GM12878 (cell line): Measurements from ENCODE around the gene LIN7B. TPM values are rescaled to one million over a fixed set of nuclear protein-coding genes. Genes with fewer than 3 reads are reported as not detected.

ENCODE experiments used
- BCLAF1 ChIP-seq: fragments of 450-650 bp; IDR thresholded peaks from 2 replicates; pipeline ENCODE4 v1.6.1; 2017; ENCODE audit warnings: antibody characterized with exemption, mild to moderate bottlenecking, moderate library complexity
- BMI1 ChIP-seq: fragments of 450-650 bp; IDR thresholded peaks from 2 replicates; pipeline ENCODE4 v1.6.1; 2016; ENCODE audit warnings: mild to moderate bottlenecking, moderate library complexity, borderline replicate concordance
- CEBPB ChIP-seq, 2 experiments: fragments of 150-350 bp in 1 of 2; IDR thresholded peaks; 2 replicates each; pipeline ENCODE4 v1.6.1; 2012 to 2014; ENCODE audit warnings: low read depth in 2 of 2, low read length in 2 of 2, borderline replicate concordance in 1 of 2, inconsistent platforms in 1 of 2
- CTCF ChIP-seq, 3 experiments: IDR thresholded peaks in 2 of 3; conservative IDR thresholded peaks in 1 of 3; 2 replicates each; pipeline ENCODE4 v1.5.1; 2011; ENCODE audit warnings: low read depth in 3 of 3, low read length in 3 of 3, mild to moderate bottlenecking in 3 of 3, control low read depth in 2 of 3, moderate library complexity in 2 of 3, inconsistent platforms in 1 of 3, mixed read lengths in 1 of 3; ENCODE audit not compliant: control insufficient read depth in 2 of 3, insufficient read depth in 1 of 3; ENCODE audit errors: extremely low read depth in 1 of 3
- DPF2 ChIP-seq: fragments of 450-650 bp; IDR thresholded peaks from 2 replicates; pipeline ENCODE4 v1.6.1; 2017; ENCODE audit warnings: mild to moderate bottlenecking
- EZH2 ChIP-seq: IDR thresholded peaks from 2 replicates; pipeline ENCODE4 v1.6.1; 2012; ENCODE audit warnings: low read depth, mild to moderate bottlenecking, control low read depth, inconsistent platforms, low read length, borderline replicate concordance; ENCODE audit not compliant: control insufficient read depth
- IRF3 ChIP-seq: fragments of 450-650 bp; IDR thresholded peaks from 2 replicates; pipeline ENCODE4 v1.6.1; 2014; ENCODE audit warnings: mild to moderate bottlenecking
- IRF4 ChIP-seq: IDR thresholded peaks from 2 replicates; pipeline ENCODE4 v1.6.1; 2011; ENCODE audit warnings: low read depth, low read length
- KDM1A ChIP-seq: fragments of 200-600 bp; sonication (generic); IDR thresholded peaks from 2 replicates; pipeline ENCODE4 v1.6.1; 2016; ENCODE audit warnings: borderline replicate concordance
- KLF5 ChIP-seq: fragments of 450-650 bp; IDR thresholded peaks from 2 replicates; pipeline ENCODE4 v1.6.1; 2014; ENCODE audit warnings: mild to moderate bottlenecking; ENCODE audit not compliant: partially characterized antibody
- LARP7 ChIP-seq: fragments of 450-650 bp; IDR thresholded peaks from 2 replicates; pipeline ENCODE4 v1.6.1; 2017; ENCODE audit warnings: mild to moderate bottlenecking
- MLLT1 ChIP-seq: fragments of 450-650 bp; IDR thresholded peaks from 2 replicates; pipeline ENCODE4 v1.6.1; 2016; ENCODE audit warnings: mild to moderate bottlenecking
- NFYB ChIP-seq: IDR thresholded peaks from 2 replicates; pipeline ENCODE4 v1.6.1; 2011; ENCODE audit warnings: low read depth, mild to moderate bottlenecking, low read length, improper control_type of control experiment, moderate library complexity; ENCODE audit not compliant: insufficient read depth
- PAX5 ChIP-seq: IDR thresholded peaks from 2 replicates; pipeline ENCODE4 v1.6.1; 2011; ENCODE audit warnings: low read depth, low read length, borderline replicate concordance
- RAD21 ChIP-seq: IDR thresholded peaks from 2 replicates; pipeline ENCODE4 v1.6.1; 2011; ENCODE audit warnings: mild to moderate bottlenecking, low read depth, low read length, moderate library complexity; ENCODE audit not compliant: insufficient read depth
- RBBP5 ChIP-seq: fragments of 200-600 bp; sonication (generic); conservative IDR thresholded peaks from 2 replicates; pipeline ENCODE4 v1.6.1; 2016
- SMAD1 ChIP-seq: fragments of 450-650 bp; IDR thresholded peaks from 2 replicates; pipeline ENCODE4 v1.6.1; 2018; ENCODE audit warnings: mild to moderate bottlenecking, low read depth; ENCODE audit not compliant: partially characterized antibody
- SMAD5 ChIP-seq: IDR thresholded peaks from 2 replicates; pipeline ENCODE4 v1.6.1; 2016; ENCODE audit warnings: antibody characterized with exemption, low read depth
- SMARCA5 ChIP-seq: fragments of 450-650 bp; IDR thresholded peaks from 2 replicates; pipeline ENCODE4 v1.6.1; 2017; ENCODE audit warnings: mild to moderate bottlenecking
- STAT3 ChIP-seq: IDR thresholded peaks from 2 replicates; pipeline ENCODE4 v1.6.1; 2011; ENCODE audit warnings: low read depth, low read length, improper control_type of control experiment
- USF1 ChIP-seq: IDR thresholded peaks from 2 replicates; pipeline ENCODE4 v1.6.1; 2011; ENCODE audit warnings: borderline replicate concordance, low read depth, mild to moderate bottlenecking, moderate library complexity, mixed read lengths, low read length; ENCODE audit not compliant: insufficient read depth; ENCODE audit errors: extremely low read length
- ZBED1 ChIP-seq: IDR thresholded peaks from 2 replicates; pipeline ENCODE4 v1.6.1; 2016; ENCODE audit warnings: borderline replicate concordance
- polyA plus RNA-seq, 11 experiments: library from polyadenylated mRNA; depleted of rRNA in 4 of 11; unstranded in 6 of 11; stranded (reverse) in 5 of 11; fragments of >200 nt; fragmentation: Nextera tagmentation in 4 of 11; fragmentation: Illumina TruSeq in 1 of 11; extraction: Ambion mirVana in 4 of 11; extraction: Trizol in 1 of 11; gene quantifications; 1 replicate in 1 of 11; 2 replicates in 10 of 11; pipeline versions ENCODE4 v1.2.1 to v1.2.3, GENCODE V29; 2011 to 2016; ENCODE audit warnings: inconsistent platforms in 2 of 11, missing spikeins in 2 of 11, low read depth in 1 of 11
- total RNA-seq, 4 experiments: library from RNA; depleted of rRNA in 3 of 4; stranded (reverse); fragments of >200 nt in 3 of 4; fragmentation: Illumina TruSeq in 1 of 4; extraction: Trizol in 1 of 4; gene quantifications; 2 replicates each; pipeline versions ENCODE4 v1.2.1 to v1.2.3, GENCODE V29; 2013 to 2021

Gene LIN7B
- total and polyA plus RNA-seq, 10 of the 15 experiments (the other 5 are each of a cell fraction or from before 2014, with no cell fraction given) = 0.15 to 3.5 (median 1.6) TPM; not detected in 2

GRCh38 chr19:49145573-49146407, 31.6 kb downstream of the LIN7B start (continued):
- TF ChIP-seq CTCF (IDR thresholded peaks at IDR 0.05 in 2 of 3, conservative IDR thresholded peaks at IDR 0.05 in 1 of 3; ENCODE audit: control insufficient read depth in 2 of 3, extremely low read depth in 1 of 3, insufficient read depth in 1 of 3, low read depth in 3 of 3, low read length in 3 of 3) = peak; percentile 70 to 94 (median 82)
- TF ChIP-seq STAT3 = no peak
- TF ChIP-seq DPF2 = no peak
- no peak for TF ChIP-seq NFYB
- TF ChIP-seq SMARCA5 = no peak
- TF ChIP-seq BMI1 = no peak
- no peak for TF ChIP-seq IRF3
- TF ChIP-seq RBBP5 = no peak
- no peak for TF ChIP-seq KDM1A
- TF ChIP-seq BCLAF1 = peak; percentile 65; the same call in 1 of the 2 replicates
- TF ChIP-seq IRF4 = no peak
- no peak for TF ChIP-seq SMAD5
- TF ChIP-seq EZH2 = no peak
- TF ChIP-seq USF1 = no peak
- no peak for TF ChIP-seq SMAD1
- no peak for TF ChIP-seq KLF5
- TF ChIP-seq ZBED1 = no peak
- no peak for TF ChIP-seq PAX5
- TF ChIP-seq CEBPB (IDR thresholded peaks at IDR 0.05; ENCODE audit: borderline replicate concordance in 1 of 2, low read depth in 2 of 2, low read length in 2 of 2) = no peak
- TF ChIP-seq RAD21 = peak; percentile 70
- no peak for TF ChIP-seq MLLT1
- TF ChIP-seq LARP7 = no peak
